Measurements from ENCODE around the gene GATD1.
"Not testable (repeated sequence)": the region's sequence is repeated elsewhere in the genome, so short reads cannot be mapped to it uniquely, and the experiment has no call there.

The GATD1 gene

GRCh38 chr11:761526-762108 is 15.7 kb downstream of the GATD1 start:
- no peak for DNase-seq

- no peak for DNase-seq
Observed at GRCh38 chr11:760236-760635, 17.1 kb downstream of the GATD1 start.

- no peak for DNase-seq
Observed at GRCh38 chr11:749731-750130, 27.6 kb downstream of the GATD1 start.

- no peak for DNase-seq
Observed at GRCh38 chr11:748007-748359, 29.3 kb downstream of the GATD1 start.

GRCh38 chr11:747158-748006 is 29.9 kb downstream of the GATD1 start, which contains the start of gene TALDO1:
TSS of gene TALDO1 (plus strand) at chr11:747464. CDS start at chr11:747482, 18 bp downstream.
- peak; percentile 90 for DNase-seq

- peak; percentile 53 for DNase-seq
Observed at GRCh38 chr11:746289-747157, 30.8 kb downstream of the GATD1 start.

GRCh38 chr11:745428-745827 is 31.9 kb downstream of the GATD1 start:
- no peak for DNase-seq

- DNase-seq, result no peak
Observed at GRCh38 chr11:742571-743201, 34.6 kb downstream of the GATD1 start.

GRCh38 chr11:742156-742546 is 35.1 kb downstream of the GATD1 start:
- no peak for DNase-seq

GRCh38 chr11:737899-738298 is 39.4 kb downstream of the GATD1 start:
- DNase-seq, result not testable (repeated sequence)

- no peak for DNase-seq
Observed at GRCh38 chr11:737366-737765, 39.9 kb downstream of the GATD1 start.

GRCh38 chr11:734541-734940 is 42.7 kb downstream of the GATD1 start:
- not testable (repeated sequence) for DNase-seq

GRCh38 chr11:733072-733471 is 44.2 kb downstream of the GATD1 start:
- no peak for DNase-seq

- no peak for DNase-seq
Observed at GRCh38 chr11:729492-730074, 47.7 kb downstream of the GATD1 start.

- DNase-seq, result no peak
Observed at GRCh38 chr11:728901-729491, 48.3 kb downstream of the GATD1 start.

GRCh38 chr11:727859-728748 is 49.2 kb downstream of the GATD1 start:
- DNase-seq, result peak; percentile 83

- no peak for DNase-seq
Observed at GRCh38 chr11:727281-727701, 50.0 kb downstream of the GATD1 start.

- DNase-seq, result peak; percentile 73
Observed at GRCh38 chr11:726278-727220, 50.7 kb downstream of the GATD1 start.

GRCh38 chr11:725624-726202 is 51.6 kb downstream of the GATD1 start:
- DNase-seq, result no peak

All from NCI-H82 (cell line).